ENCODE measurements around the gene ECEL1. TPM values are rescaled to one million over a fixed set of nuclear protein-coding genes. Genes with fewer than 3 reads are reported as not detected.

ECEL1 gene
- total and polyA plus RNA-seq, 9 of the 15 experiments (the other 6 are each of a cell fraction or from before 2014, with no cell fraction given) = 0.09 TPM; not detected in 8

GRCh38 chr2:232492963-232493700 is 5.5 kb upstream of the ECEL1 start:
- POLR2A ChIA-PET = interaction anchor here (0.6 to 1.2 kb wide), 2 partner anchors 14 to 15 kb away, joined by 3 read pairs; no protein-coding TSS in a partner anchor
- CTCF ChIA-PET (ENCODE audit: low intra/inter-chr PET ratio) = no interaction called here
- Histone ChIP-seq H4K20me1 (replicated peaks; ENCODE audit: control insufficient read depth, insufficient read depth, low read length) (no peaks in the 10 kb centered on the region), H3K9me1 (ENCODE audit: control insufficient read depth, insufficient read depth, low read length) (no peaks in the 10 kb centered on the region), H3K79me2 (ENCODE audit: control insufficient read depth, insufficient read depth, low read length) (no peaks in the 10 kb centered on the region), H3K4me1 (replicated peaks in 1 of 2; ENCODE audit: control insufficient read depth in 2 of 2, insufficient read depth in 2 of 2, low read length in 2 of 2) (no peaks in the 10 kb centered on the region), H3K9me3 (replicated peaks; ENCODE audit: control insufficient read depth, insufficient read depth, low read depth, low read length) (no peaks in the 10 kb centered on the region), H3K4me3 (no peak overlapping the region), H3K9ac (ENCODE audit: insufficient read depth in 1 of 2, low read depth in 2 of 2, low read length in 2 of 2) (no peak overlapping the region), H3K4me2 (ENCODE audit: insufficient read depth, low read length) (no peak overlapping the region), H3K27ac (ENCODE audit: extremely low read depth, low read depth, low read length) (no peak overlapping the region), H3K27me3 (ENCODE audit: control insufficient read depth in 2 of 2, insufficient read depth in 2 of 2, low read length in 2 of 2) (peaks cover 0 to 38% of the 10 kb centered on the region in 2 experiments; a peak in 2 of 5 replicates), H3K36me3 (ENCODE audit: control insufficient read depth, insufficient read depth, low read length) (no peaks in the 10 kb centered on the region), H2AFZ (ENCODE audit: low read depth, low read length) (no peak overlapping the region)
- intact Hi-C loops (cut with micrococcal nuclease) (no loop called here), in situ Hi-C loops (cut with MboI) (no loop called here)
- no TSS peak for BruUV-seq (replicated peaks)
- WGBS (ENCODE audit: insufficient coverage, low coverage, missing lambda C conversion rate) = 10% methylated on average over 17 of the region's 24 CpGs
- TF ChIP-seq EWSR1 (IDR thresholded peaks at IDR 0.05; ENCODE audit: borderline replicate concordance, low read depth, partially characterized antibody) (no peak), ELK1 (CRISPR knock-in tag; IDR thresholded peaks at IDR 0.05) (no peak)
- DNase-seq (ENCODE audit: extremely low read depth in 1 of 4, low spot score in 3 of 4) (no peak), FAIRE-seq (no peak), ATAC-seq (no peak)
